ENCODE data around the gene C1QTNF5.
A peak's percentile ranks its signal among the peaks of the same experiment; 100 is the strongest.

The C1QTNF5 gene

GRCh38 chr11:119338318-119338890 is 2.3 kb downstream of the C1QTNF5 start:
- Histone ChIP-seq H3K9ac (peak overlapping the region in 6 of 11 experiments; percentile 20 to 95 (median 70); a peak in 5 of 22 replicates), H4K20me1 (peaks cover 0 to 37% (median 19%) of the 10 kb centered on the region in 11 experiments; a peak in 19 of 22 replicates), H3K27ac (no peak overlapping the region)

GRCh38 chr11:119337581-119338317 is 2.9 kb downstream of the C1QTNF5 start:
- no peak for TF ChIP-seq Cebpa-rat (IDR thresholded peaks at IDR 0.05)
- Histone ChIP-seq H3K9ac (peak overlapping the region; percentile 20 to 95 (median 51); a peak in 17 of 22 replicates), H3K9me3 (replicated peaks in 1 of 11) (no peaks in the 10 kb centered on the region), H3K4me2 (peak overlapping the region; percentile 90 to 98 (median 94)), H3K36me3 (peaks cover 0 to 18% (median 0%) of the 10 kb centered on the region in 11 experiments; a peak in 4 of 22 replicates), H4K20me1 (peaks cover 0 to 34% (median 19%) of the 10 kb centered on the region in 11 experiments; a peak in 19 of 22 replicates), H3K4me3 (peak overlapping the region in 6 of 10 experiments; percentile 3 to 94 (median 43); a peak in 8 of 20 replicates), H3K27me3 (peaks cover 32 to 43% (median 38%) of the 10 kb centered on the region in 11 experiments), H3K27ac (peak overlapping the region in 3 of 11 experiments; percentile 33 to 43 (median 41); a peak in 5 of 22 replicates), H3K4me1 (peaks cover 69 to 89% (median 86%) of the 10 kb centered on the region in 10 experiments)

More at GRCh38 chr11:119338318-119338890, 2.3 kb downstream of the C1QTNF5 start:
- no peak overlapping the region for H3K4me3 ChIP-seq
- H3K27me3 ChIP-seq = peaks cover 32 to 43% (median 38%) of the 10 kb centered on the region in 11 experiments
- no peak for TF ChIP-seq Cebpa-rat (IDR thresholded peaks at IDR 0.05)
- no peaks in the 10 kb centered on the region for H3K9me3 ChIP-seq (replicated peaks in 1 of 11)
- H3K4me2 ChIP-seq = peak overlapping the region; percentile 90 to 98 (median 94)
- peaks cover 69 to 83% (median 81%) of the 10 kb centered on the region in 10 experiments for H3K4me1 ChIP-seq
- H3K36me3 ChIP-seq = peaks cover 0 to 18% (median 0%) of the 10 kb centered on the region in 11 experiments; a peak in 4 of 22 replicates

- H3K27ac ChIP-seq = peak overlapping the region in 6 of 11 experiments; percentile 14 to 43 (median 26); a peak in 8 of 22 replicates
- H3K4me3 ChIP-seq = peak overlapping the region in 7 of 10 experiments; percentile 3 to 94 (median 41); a peak in 11 of 20 replicates
- H3K27me3 ChIP-seq = peaks cover 32 to 37% (median 36%) of the 10 kb centered on the region in 11 experiments
- TF ChIP-seq Cebpa-rat (IDR thresholded peaks at IDR 0.05) = no peak
- H4K20me1 ChIP-seq = peaks cover 0 to 33% (median 19%) of the 10 kb centered on the region in 11 experiments; a peak in 19 of 22 replicates
- H3K4me2 ChIP-seq = peak overlapping the region; percentile 90 to 98 (median 94)
- H3K9ac ChIP-seq = peak overlapping the region; percentile 33 to 95 (median 51); a peak in 18 of 22 replicates
- H3K9me3 ChIP-seq (replicated peaks in 1 of 11) = no peaks in the 10 kb centered on the region
- H3K4me1 ChIP-seq = peaks cover 68 to 90% (median 86%) of the 10 kb centered on the region in 10 experiments
- H3K36me3 ChIP-seq = peaks cover 0 to 18% (median 0%) of the 10 kb centered on the region in 11 experiments; a peak in 4 of 22 replicates
Observed at GRCh38 chr11:119336744-119337469, 3.8 kb downstream of the C1QTNF5 start.

- H4K20me1 ChIP-seq = peaks cover 0 to 28% (median 19%) of the 10 kb centered on the region in 11 experiments; a peak in 19 of 22 replicates
- peak overlapping the region in 7 of 11 experiments; percentile 33 to 96 (median 90); a peak in 10 of 22 replicates for H3K27ac ChIP-seq
- H3K9ac ChIP-seq = peak overlapping the region in 9 of 11 experiments; percentile 88 to 96 (median 90); a peak in 16 of 22 replicates
- peak overlapping the region in 9 of 10 experiments; percentile 81 to 94 (median 85); a peak in 17 of 20 replicates for H3K4me3 ChIP-seq
- H3K9me3 ChIP-seq (replicated peaks in 1 of 11) = no peaks in the 10 kb centered on the region
- no peak for TF ChIP-seq Cebpa-rat (IDR thresholded peaks at IDR 0.05)
- H3K36me3 ChIP-seq = peaks cover 0 to 18% (median 0%) of the 10 kb centered on the region in 11 experiments; a peak in 4 of 22 replicates
- peaks cover 26 to 27% (median 26%) of the 10 kb centered on the region in 11 experiments for H3K27me3 ChIP-seq
- peaks cover 58 to 80% (median 76%) of the 10 kb centered on the region in 10 experiments for H3K4me1 ChIP-seq
- peak overlapping the region; percentile 90 to 98 (median 94) for H3K4me2 ChIP-seq
Observed at GRCh38 chr11:119335655-119336543, 4.8 kb downstream of the C1QTNF5 start.

GRCh38 chr11:119335091-119335654 is 5.5 kb downstream of the C1QTNF5 start:
- H3K27me3 ChIP-seq = peaks cover 18 to 19% (median 19%) of the 10 kb centered on the region in 11 experiments
- H3K4me1 ChIP-seq = peaks cover 50 to 75% (median 72%) of the 10 kb centered on the region in 10 experiments
- H3K36me3 ChIP-seq = peaks cover 0 to 18% (median 0%) of the 10 kb centered on the region in 11 experiments; a peak in 4 of 22 replicates
- H3K9ac ChIP-seq = peak overlapping the region; percentile 88 to 96 (median 90)
- peak overlapping the region; percentile 81 to 94 (median 86) for H3K4me3 ChIP-seq
- no peak for TF ChIP-seq Cebpa-rat (IDR thresholded peaks at IDR 0.05)
- H3K4me2 ChIP-seq = peak overlapping the region; percentile 90 to 98 (median 94)
- peaks cover 0 to 26% (median 19%) of the 10 kb centered on the region in 11 experiments; a peak in 19 of 22 replicates for H4K20me1 ChIP-seq
- peak overlapping the region; percentile 71 to 96 (median 89); a peak in 20 of 22 replicates for H3K27ac ChIP-seq
- no peaks in the 10 kb centered on the region for H3K9me3 ChIP-seq (replicated peaks in 1 of 11)

- H3K4me1 ChIP-seq = peaks cover 42 to 70% (median 64%) of the 10 kb centered on the region in 10 experiments
- peak within 1 kb of the TSS; percentile 90 to 98 (median 94) for H3K4me2 ChIP-seq
- peaks cover 0 to 18% (median 0%) of the 10 kb centered on the region in 11 experiments; a peak in 4 of 22 replicates for H3K36me3 ChIP-seq
- H4K20me1 ChIP-seq = peaks cover 0 to 20% (median 15%) of the 10 kb centered on the region in 11 experiments; a peak in 19 of 22 replicates
- peak within 1 kb of the TSS; percentile 88 to 96 (median 90) for H3K9ac ChIP-seq
- H3K9me3 ChIP-seq (replicated peaks in 1 of 11) = no peaks in the 10 kb centered on the region
- no peak for TF ChIP-seq Cebpa-rat (IDR thresholded peaks at IDR 0.05)
- peak within 1 kb of the TSS; percentile 71 to 96 (median 89) for H3K27ac ChIP-seq
- H3K4me3 ChIP-seq = peak within 1 kb of the TSS; percentile 81 to 94 (median 86)
- H3K27me3 ChIP-seq = peaks cover 10 to 11% (median 10%) of the 10 kb centered on the region in 11 experiments
Observed at GRCh38 chr11:119334174-119334930, 6.3 kb downstream of the C1QTNF5 start, which contains the start of gene RNF26. RNF26 (plus strand) TSS chr11:119334527; CDS start chr11:119335123, 596 bp downstream.

Data from BLaER1 treated with 17β-estradiol and CSF1 and Interleukin-3, amounts not matched to agents 10 nM and 100 nM (cell line).